NB4 (cell line): Measurements from ENCODE around the gene JSRP1.

Experiments
- DNase-seq: peaks from one replicate; pipeline ENCODE4 v3.0.0; 2010; ENCODE audit warnings: low read depth
- H3K4me3 ChIP-seq: one replicate; pipeline ENCODE4 v1.5.1; 2011; ENCODE audit warnings: mild to moderate bottlenecking, low read depth, low read length, moderate library complexity
- MYC ChIP-seq: IDR thresholded peaks from 2 replicates; pipeline ENCODE4 v1.6.1; 2011; ENCODE audit warnings: low read depth, low read length
- POLR2A ChIP-seq: IDR thresholded peaks from 2 replicates; pipeline ENCODE4 v1.6.1; 2011; ENCODE audit warnings: mild to moderate bottlenecking; ENCODE audit not compliant: insufficient read length; ENCODE audit errors: extremely low read depth
- TF ChIP-seq, protein P1 (sequence below): IDR thresholded peaks from one replicate; pipeline ENCODE4 v1.5.1; 2012; ENCODE audit warnings: low read depth, low read length
- TF ChIP-seq, protein P2 (sequence below): IDR thresholded peaks from 2 replicates; pipeline ENCODE4 v1.6.1; 2011; ENCODE audit warnings: low read depth, low read length

The JSRP1 gene

DNA sequence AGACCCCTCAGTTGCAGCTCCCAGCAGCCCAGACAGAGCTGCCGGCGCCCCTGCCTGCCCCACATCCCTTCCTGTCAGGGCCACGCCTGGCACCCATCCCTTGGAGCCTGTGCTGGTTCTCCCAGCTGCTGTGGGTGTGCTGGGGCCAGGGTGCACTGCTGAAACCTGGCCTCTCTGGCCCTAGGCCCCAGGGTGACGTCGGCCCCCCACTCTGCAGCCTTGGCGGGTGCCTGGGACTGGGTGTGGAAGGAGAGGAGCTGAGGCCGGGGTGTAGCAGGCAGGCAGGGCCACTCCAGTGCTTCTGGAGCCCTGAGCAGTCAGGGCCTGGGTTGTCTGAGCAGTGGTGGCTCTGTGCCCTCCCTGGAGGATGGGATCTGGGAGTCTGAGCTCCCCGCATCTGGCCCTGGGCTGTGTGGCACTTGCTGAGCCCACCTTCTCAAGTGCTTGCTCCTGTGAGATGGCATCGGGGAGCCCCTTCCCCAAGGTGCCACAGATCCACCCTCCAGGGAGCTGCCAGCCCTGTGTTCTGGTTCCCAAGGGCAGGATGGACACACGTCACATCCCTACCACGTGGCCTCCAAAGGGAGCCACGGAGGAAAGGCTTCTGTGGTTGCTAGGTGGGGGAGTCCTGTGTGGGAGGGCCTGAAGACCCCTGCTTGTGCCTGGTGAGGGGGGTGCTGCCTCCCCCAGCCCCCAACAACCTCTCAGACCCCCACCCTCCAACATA, 25.2 kb downstream of the JSRP1 start:
- no peak overlapping the region for H3K4me3 ChIP-seq
- TF ChIP-seq, protein P1, sequence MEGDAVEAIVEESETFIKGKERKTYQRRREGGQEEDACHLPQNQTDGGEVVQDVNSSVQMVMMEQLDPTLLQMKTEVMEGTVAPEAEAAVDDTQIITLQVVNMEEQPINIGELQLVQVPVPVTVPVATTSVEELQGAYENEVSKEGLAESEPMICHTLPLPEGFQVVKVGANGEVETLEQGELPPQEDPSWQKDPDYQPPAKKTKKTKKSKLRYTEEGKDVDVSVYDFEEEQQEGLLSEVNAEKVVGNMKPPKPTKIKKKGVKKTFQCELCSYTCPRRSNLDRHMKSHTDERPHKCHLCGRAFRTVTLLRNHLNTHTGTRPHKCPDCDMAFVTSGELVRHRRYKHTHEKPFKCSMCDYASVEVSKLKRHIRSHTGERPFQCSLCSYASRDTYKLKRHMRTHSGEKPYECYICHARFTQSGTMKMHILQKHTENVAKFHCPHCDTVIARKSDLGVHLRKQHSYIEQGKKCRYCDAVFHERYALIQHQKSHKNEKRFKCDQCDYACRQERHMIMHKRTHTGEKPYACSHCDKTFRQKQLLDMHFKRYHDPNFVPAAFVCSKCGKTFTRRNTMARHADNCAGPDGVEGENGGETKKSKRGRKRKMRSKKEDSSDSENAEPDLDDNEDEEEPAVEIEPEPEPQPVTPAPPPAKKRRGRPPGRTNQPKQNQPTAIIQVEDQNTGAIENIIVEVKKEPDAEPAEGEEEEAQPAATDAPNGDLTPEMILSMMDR, result no peak
- TF ChIP-seq MYC (no peak), POLR2A (no peak)
- TF ChIP-seq, protein P2, sequence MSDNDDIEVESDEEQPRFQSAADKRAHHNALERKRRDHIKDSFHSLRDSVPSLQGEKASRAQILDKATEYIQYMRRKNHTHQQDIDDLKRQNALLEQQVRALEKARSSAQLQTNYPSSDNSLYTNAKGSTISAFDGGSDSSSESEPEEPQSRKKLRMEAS, result no peak
- no peak for DNase-seq

DNA sequence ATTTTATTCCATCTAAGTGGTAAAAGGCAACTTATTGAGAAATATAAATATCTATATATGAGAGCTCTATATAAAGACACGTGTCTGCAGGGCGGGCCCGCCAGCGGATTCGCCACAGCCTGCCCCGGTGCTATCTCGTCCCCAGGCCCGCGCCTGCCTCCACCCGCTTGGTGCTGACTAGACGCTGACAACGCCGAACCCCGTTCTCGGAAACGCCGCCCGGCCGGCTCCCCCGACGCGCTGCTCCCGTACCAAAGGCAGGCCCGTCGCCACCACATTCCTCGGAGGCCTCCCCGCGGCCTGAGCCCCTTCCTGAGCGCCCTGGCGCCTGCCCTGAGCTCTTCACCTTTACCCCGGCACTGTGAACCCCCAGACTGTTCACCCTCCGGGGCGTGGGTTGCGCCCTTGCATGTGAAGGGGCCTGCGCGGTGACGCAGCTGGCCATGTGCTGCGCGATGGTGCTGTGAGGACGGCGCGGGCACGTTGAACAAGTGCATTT, 26.1 kb downstream of the JSRP1 start:
- TF ChIP-seq, protein P2, result no peak
- TF ChIP-seq, protein P1, result no peak
- no peak for TF ChIP-seq MYC
- TF ChIP-seq POLR2A, result no peak
- no peak for DNase-seq
- H3K4me3 ChIP-seq, result no peak overlapping the region

DNA sequence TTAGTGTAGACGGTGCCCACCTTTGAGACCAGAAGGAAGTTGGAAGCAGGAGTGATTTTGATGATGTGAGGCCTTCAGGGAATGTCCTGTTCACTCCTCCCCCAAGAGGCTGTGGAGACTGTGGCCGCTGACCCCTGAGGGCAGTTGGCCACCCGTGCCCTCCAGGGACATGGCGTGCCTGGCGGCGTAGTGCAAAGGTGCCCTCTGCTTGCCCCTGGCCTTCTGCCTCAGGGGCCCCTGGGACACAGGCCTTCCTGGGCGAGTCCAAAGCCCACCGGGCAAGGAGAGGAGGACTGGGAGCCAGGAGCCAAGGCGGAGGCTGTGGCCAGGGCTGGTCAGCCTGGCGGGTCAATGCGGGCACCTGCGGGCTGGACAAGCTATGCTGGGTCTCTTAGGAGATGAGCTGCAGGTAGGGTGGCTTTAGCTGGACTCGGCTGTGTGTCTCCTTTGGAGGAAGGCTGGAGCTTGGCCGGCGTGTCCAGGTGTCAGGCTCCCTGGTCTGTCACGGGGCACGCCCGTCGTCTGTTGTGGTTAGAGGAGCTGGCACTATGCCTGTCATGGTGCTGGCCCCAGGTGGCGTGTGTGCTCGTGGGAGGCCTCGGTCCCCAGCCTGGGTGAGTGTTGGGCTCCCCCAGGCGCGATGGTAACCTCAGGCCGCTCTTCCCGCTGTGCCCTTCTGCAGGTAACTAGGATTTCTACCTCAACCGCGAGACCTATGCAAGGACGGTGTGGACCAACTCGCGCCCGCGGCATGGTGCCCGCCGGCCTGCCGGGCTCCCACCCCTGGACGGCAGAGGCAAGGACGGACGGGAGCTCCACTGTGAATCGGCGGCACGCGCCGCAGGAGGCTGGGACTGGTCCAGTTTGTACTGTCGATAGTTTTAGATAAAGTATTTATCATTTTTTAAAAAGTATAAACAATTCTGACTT, 26.8 kb downstream of the JSRP1 start:
- TF ChIP-seq MYC (no peak), POLR2A (no peak)
- TF ChIP-seq, protein P1, result no peak
- TF ChIP-seq, protein P2, result no peak
- DNase-seq, result no peak
- no peak overlapping the region for H3K4me3 ChIP-seq

DNA sequence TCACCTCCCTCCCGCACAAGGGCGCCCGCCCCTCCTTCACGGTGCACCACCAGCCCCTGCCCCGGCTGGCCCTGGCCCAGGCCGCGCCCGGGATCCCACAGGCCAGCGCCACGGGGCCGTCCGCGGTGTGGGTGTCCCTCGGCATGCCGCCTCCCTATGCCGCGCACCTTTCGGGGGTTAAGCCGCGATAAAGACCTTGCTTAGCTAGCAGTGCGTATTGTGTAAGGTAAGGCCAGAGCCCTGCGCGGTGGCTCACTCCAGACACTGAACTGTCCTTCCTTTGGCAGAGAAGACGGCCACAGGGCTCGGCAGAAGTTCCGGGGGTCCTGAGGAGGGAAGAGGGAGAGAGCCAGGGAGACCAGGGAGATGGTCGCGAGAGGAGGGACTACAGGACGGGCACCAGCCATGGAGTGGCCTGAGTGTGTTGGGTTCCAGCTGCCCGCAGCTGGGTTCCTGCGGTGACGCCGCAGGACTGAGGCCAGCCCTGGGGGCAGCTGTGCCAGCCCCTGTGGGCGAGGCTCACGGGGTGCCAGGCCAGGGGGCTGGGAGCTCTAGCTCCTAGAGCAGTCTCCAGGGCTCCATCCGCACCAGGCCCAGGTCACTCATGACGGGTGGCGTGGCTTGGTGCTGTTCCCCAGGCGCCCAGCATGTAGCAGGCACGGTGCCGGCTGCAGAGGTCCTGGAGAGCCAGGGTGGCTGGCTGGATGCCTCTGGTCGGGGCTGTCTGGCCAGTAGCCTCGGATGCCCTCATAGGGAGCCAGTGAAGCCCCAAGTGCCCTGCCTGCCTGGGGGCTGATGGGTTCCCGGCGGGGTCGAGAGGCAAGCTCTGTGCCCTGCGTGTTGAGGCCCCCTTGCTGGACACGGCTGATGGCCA, 27.8 kb downstream of the JSRP1 start:
- TF ChIP-seq, protein P2, result no peak
- TF ChIP-seq POLR2A (no peak), MYC (no peak)
- TF ChIP-seq, protein P1, result no peak
- no peak overlapping the region for H3K4me3 ChIP-seq
- no peak for DNase-seq

DNA sequence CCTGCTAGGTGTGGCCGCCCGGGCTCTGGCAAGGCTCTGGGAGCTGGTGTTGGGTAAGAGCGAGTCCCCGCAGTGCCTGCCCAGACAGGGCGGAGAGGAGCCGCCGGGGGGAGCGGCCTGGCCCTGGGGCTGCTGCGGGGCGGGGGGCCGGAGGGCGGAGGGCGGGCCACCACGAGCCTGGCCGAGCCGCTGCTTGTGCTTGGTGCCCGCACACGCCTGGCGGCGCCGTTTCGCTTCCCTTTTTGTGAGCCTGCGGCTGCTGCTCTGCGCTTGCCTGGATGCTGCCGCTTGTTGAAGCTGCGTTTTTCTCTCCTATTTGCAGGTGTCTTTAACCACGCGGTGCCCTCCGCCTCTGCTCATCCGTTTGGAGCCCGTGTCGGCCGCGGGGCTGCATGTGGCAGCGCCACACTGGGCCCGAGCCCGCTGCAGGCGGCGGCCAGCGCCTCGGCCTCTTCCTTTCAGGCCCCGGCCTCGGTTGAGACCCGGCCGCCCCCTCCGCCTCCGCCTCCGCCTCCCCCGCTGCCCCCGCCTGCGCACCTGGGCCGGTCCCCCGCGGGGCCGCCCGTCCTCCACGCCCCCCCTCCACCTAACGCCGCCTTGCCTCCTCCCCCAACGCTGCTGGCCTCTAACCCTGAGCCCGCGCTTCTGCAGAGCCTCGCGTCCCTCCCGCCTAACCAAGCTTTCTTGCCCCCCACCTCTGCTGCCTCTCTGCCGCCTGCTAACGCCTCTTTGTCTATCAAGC, 28.6 kb downstream of the JSRP1 start:
- TF ChIP-seq POLR2A, result no peak
- peak; percentile 90 for TF ChIP-seq MYC
- TF ChIP-seq, protein P2, result peak; percentile 82
- peak; percentile 94 for DNase-seq
- H3K4me3 ChIP-seq, result peak overlapping the region; percentile 46
